ENCODE data around the gene XCR1. TPM values are rescaled to one million over a fixed set of nuclear protein-coding genes. Genes with fewer than 3 reads are reported as not detected.

The XCR1 gene
- total and polyA plus RNA-seq, 2 donors: 4.2 to 5.7 TPM

DNA sequence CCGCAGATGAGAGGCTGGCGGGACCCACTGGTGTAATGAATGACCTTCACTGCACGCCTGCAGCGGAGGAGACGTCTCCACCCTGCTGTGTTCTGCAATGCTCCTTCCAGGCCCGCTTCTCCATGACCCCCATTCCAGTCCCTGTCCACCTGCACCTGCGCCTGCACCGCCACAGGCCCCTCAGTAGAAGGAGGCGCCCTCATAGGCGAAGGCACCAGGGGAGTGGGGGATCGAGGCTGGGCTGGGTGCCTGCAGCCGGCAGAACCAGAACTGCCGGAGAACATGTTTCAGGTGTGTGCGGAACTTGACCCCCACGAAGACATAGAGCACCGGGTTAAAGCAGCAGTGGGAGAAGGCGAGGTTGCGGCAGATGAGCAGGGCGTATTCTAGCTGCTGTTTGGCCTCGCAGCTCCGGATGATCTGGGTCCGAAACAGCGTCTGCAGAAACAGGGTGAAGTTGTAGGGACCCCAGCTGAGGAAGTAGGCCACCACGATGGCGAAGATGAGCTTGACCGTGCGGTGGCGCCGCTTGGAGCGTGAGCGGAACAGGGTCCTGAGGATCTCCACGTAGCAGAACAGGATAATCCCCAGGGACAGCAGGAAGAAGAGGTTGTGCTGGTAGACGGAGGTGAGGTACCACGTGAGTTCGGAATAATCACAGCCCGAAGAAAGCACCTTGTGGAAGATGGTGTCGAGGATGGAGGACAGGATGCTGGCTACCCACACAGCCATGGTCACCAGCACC, 6.3 kb downstream of the XCR1 start:
- Histone ChIP-seq H3K36me3 (ENCODE audit: control insufficient read depth in 2 of 2, insufficient read depth in 2 of 2, low read length in 1 of 2) (no peaks in the 10 kb centered on the region), H3K27me3 (ENCODE audit: control insufficient read depth in 2 of 2, insufficient read depth in 1 of 2, low read length in 1 of 2) (no peaks in the 10 kb centered on the region), H3K4me3 (ENCODE audit: low read length in 2 of 2) (no peak overlapping the region), H3K4me1 (ENCODE audit: control insufficient read depth in 2 of 2, insufficient read depth in 2 of 2, low read length in 2 of 2) (peaks cover 0 to 7% of the 10 kb centered on the region in 2 donors), H3K27ac (ENCODE audit: low read depth in 1 of 2, low read length in 1 of 2) (no peak overlapping the region), H3K9me3 (ENCODE audit: control insufficient read depth in 2 of 2, insufficient read depth in 1 of 2, low read length in 1 of 2) (peaks cover 1 to 2% of the 10 kb centered on the region in 2 donors)
- no peak for DNase-seq (ENCODE audit: low read depth in 6 of 9, low spot score in 9 of 9)
- 98% methylated on average over 37 of the region's 37 CpGs for WGBS

DNA sequence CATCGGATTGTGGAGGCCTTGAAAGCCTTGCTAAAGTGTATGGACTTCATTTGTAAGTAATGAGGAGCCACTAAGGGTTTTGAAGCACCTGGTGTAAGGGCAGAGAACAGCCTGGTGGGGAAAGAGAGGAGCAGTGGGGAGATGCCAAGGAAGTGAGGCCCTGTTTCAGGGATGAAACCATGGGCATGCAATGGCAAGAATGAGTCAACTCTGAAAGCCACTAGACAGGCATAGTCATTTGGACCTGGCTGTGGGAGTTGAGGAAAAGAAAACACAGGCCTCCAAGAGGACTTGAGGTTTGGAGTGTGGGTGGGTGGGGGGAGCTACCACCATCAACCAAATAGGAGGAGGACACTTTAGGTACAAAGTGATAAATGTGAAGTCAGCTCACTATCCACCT, 7.6 kb downstream of the XCR1 start:
- Histone ChIP-seq H3K4me1 (ENCODE audit: control insufficient read depth in 2 of 2, insufficient read depth in 2 of 2, low read length in 2 of 2) (peaks cover 0 to 19% of the 10 kb centered on the region in 2 donors), H3K9me3 (ENCODE audit: control insufficient read depth in 2 of 2, insufficient read depth in 1 of 2, low read length in 1 of 2) (peaks cover 1 to 2% of the 10 kb centered on the region in 2 donors), H3K27ac (ENCODE audit: low read depth in 1 of 2, low read length in 1 of 2) (no peak overlapping the region), H3K36me3 (ENCODE audit: control insufficient read depth in 2 of 2, insufficient read depth in 2 of 2, low read length in 1 of 2) (no peaks in the 10 kb centered on the region), H3K27me3 (ENCODE audit: control insufficient read depth in 2 of 2, insufficient read depth in 1 of 2, low read length in 1 of 2) (no peaks in the 10 kb centered on the region), H3K4me3 (ENCODE audit: low read length in 2 of 2) (no peak overlapping the region)
- WGBS: 95% methylated on average over 1 of the region's 1 CpG
- no peak for DNase-seq (ENCODE audit: low read depth in 6 of 9, low spot score in 9 of 9)

DNA sequence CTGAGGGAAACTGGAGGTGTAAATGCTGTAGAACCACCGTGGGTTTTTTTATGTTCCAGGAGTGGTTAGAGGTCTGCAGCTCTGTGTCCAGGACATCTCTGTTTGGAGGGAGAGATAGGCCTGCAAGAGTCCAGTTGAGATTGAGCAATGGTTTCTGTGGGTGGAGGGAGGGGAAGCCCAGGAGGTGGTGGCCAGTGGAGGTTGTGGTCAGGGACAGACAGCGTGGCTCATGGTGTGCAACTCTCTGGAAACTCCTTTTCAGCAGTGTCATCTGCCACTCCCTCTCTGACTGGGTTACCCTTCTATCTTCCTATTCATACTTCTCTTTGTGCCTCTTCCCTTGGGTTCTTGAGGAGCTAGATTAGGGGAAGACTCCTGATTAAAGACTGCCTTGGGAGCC, 9.6 kb downstream of the XCR1 start:
- H3K27me3 ChIP-seq (ENCODE audit: control insufficient read depth in 2 of 2, insufficient read depth in 1 of 2, low read length in 1 of 2): no peaks in the 10 kb centered on the region
- DNase-seq (ENCODE audit: low read depth in 6 of 9, low spot score in 9 of 9): no peak
- no peak overlapping the region for H3K27ac ChIP-seq (ENCODE audit: low read depth in 1 of 2, low read length in 1 of 2)
- H3K4me1 ChIP-seq (ENCODE audit: control insufficient read depth in 2 of 2, insufficient read depth in 2 of 2, low read length in 2 of 2): peaks cover 0 to 19% of the 10 kb centered on the region in 2 donors
- H3K9me3 ChIP-seq (ENCODE audit: control insufficient read depth in 2 of 2, insufficient read depth in 1 of 2, low read length in 1 of 2): peaks cover 0 to 2% of the 10 kb centered on the region in 2 donors
- H3K4me3 ChIP-seq (ENCODE audit: low read length in 2 of 2): no peak overlapping the region
- H3K36me3 ChIP-seq (ENCODE audit: control insufficient read depth in 2 of 2, insufficient read depth in 2 of 2, low read length in 1 of 2): no peaks in the 10 kb centered on the region
- WGBS: 74% methylated on average over 2 of the region's 2 CpGs

- DNase-seq (ENCODE audit: low read depth in 6 of 9, low spot score in 9 of 9): no peak
- Histone ChIP-seq H3K4me3 (ENCODE audit: low read length in 2 of 2) (no peak overlapping the region), H3K4me1 (ENCODE audit: control insufficient read depth in 2 of 2, insufficient read depth in 2 of 2, low read length in 2 of 2) (peaks cover 0 to 16% of the 10 kb centered on the region in 2 donors), H3K36me3 (ENCODE audit: control insufficient read depth in 2 of 2, insufficient read depth in 2 of 2, low read length in 1 of 2) (no peaks in the 10 kb centered on the region), H3K9me3 (ENCODE audit: control insufficient read depth in 2 of 2, insufficient read depth in 1 of 2, low read length in 1 of 2) (no peaks in the 10 kb centered on the region), H3K27ac (ENCODE audit: low read depth in 1 of 2, low read length in 1 of 2) (no peak overlapping the region), H3K27me3 (ENCODE audit: control insufficient read depth in 2 of 2, insufficient read depth in 1 of 2, low read length in 1 of 2) (no peaks in the 10 kb centered on the region)
- 83% methylated on average over 7 of the region's 7 CpGs for WGBS
These were observed 13.8 kb downstream of the XCR1 start for GRCh38 chr3:46013316-46014094.

DNA sequence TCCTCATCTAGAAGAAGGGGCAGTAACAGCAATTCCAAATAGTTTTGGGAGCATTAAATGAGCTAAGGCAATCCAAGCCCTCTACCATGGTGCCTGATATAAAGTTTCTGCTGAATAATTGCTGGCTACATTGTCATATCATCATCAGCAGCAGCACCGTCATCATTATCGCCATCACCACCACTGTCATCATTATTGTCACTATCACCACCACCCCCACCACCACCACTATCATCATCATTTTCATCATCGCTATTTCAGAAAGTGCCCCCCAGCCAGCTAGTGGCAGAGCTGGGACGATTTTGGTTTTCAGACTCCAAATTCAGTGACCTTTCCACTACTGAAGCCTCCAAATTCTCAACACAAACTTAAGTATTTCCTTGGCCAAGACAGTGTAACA, 15.0 kb downstream of the XCR1 start:
- no peaks in the 10 kb centered on the region for H3K36me3 ChIP-seq (ENCODE audit: control insufficient read depth in 2 of 2, insufficient read depth in 2 of 2, low read length in 1 of 2)
- H3K4me3 ChIP-seq (ENCODE audit: low read length in 2 of 2): no peak overlapping the region
- H3K27me3 ChIP-seq (ENCODE audit: control insufficient read depth in 2 of 2, insufficient read depth in 1 of 2, low read length in 1 of 2): no peaks in the 10 kb centered on the region
- no peaks in the 10 kb centered on the region for H3K9me3 ChIP-seq (ENCODE audit: control insufficient read depth in 2 of 2, insufficient read depth in 1 of 2, low read length in 1 of 2)
- WGBS: 89% methylated on average over 4 of the region's 4 CpGs
- DNase-seq (ENCODE audit: low read depth in 6 of 9, low spot score in 9 of 9): no peak
- no peak overlapping the region for H3K27ac ChIP-seq (ENCODE audit: low read depth in 1 of 2, low read length in 1 of 2)
- peaks cover 0 to 16% of the 10 kb centered on the region in 2 donors for H3K4me1 ChIP-seq (ENCODE audit: control insufficient read depth in 2 of 2, insufficient read depth in 2 of 2, low read length in 2 of 2)

DNA sequence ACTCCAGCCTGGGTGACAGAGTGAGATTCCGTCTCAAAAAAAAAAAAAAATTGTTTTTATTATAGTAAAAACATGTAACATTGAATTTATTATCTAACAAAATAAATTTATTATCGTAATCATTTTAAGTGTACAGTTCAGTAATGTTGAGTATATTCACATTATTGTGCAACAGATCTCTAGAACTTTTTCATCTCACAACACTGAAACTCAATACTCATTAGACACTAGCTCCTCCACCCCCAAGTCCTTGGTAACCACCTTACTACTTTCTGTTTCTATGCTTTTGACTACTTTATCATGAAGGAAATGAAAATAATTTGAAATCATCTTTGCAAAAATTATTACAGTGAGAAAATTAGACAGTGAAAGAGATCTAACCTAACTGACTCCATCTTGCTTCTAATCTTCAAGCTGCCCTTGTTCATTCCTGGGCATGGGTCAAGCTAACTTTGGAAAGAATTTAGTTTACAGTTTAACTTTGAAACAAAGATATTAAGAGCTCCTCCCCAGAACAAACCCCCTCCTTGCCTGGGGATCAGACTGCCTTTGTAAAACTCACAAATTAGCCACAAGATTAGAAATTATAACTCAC, 16.7 kb downstream of the XCR1 start:
- Histone ChIP-seq H3K4me1 (ENCODE audit: control insufficient read depth in 2 of 2, insufficient read depth in 2 of 2, low read length in 2 of 2) (peaks cover 0 to 9% of the 10 kb centered on the region in 2 donors), H3K27ac (ENCODE audit: low read depth in 1 of 2, low read length in 1 of 2) (no peak overlapping the region), H3K9me3 (ENCODE audit: control insufficient read depth in 2 of 2, insufficient read depth in 1 of 2, low read length in 1 of 2) (no peaks in the 10 kb centered on the region), H3K36me3 (ENCODE audit: control insufficient read depth in 2 of 2, insufficient read depth in 2 of 2, low read length in 1 of 2) (no peaks in the 10 kb centered on the region), H3K27me3 (ENCODE audit: control insufficient read depth in 2 of 2, insufficient read depth in 1 of 2, low read length in 1 of 2) (no peaks in the 10 kb centered on the region), H3K4me3 (ENCODE audit: low read length in 2 of 2) (no peak overlapping the region)
- no peak for DNase-seq (ENCODE audit: low read depth in 6 of 9, low spot score in 9 of 9)
- 95% methylated on average over 2 of the region's 2 CpGs for WGBS

DNA sequence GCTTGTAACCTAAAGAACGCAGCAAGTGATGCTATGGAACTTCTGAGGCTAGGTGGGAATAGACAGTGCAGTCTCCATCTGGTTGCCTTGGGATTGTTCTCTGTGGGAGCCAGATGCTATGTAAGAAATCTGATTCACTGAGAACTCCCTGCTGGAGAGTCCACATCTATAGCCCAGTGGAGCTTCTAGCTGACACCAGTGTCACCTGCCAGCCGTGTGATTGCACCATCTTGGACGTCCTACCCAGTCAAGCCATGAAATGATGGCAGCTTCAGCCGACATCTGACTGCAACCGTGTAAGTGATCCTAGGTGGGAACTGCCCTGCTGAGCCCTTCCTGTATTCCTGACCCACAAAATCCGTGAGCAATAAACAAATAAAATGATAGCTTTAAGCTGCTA, 19.2 kb downstream of the XCR1 start:
- 73% methylated on average over 6 of the region's 6 CpGs for WGBS
- Histone ChIP-seq H3K9me3 (ENCODE audit: control insufficient read depth in 2 of 2, insufficient read depth in 1 of 2, low read length in 1 of 2) (no peaks in the 10 kb centered on the region), H3K4me3 (ENCODE audit: low read length in 2 of 2) (no peak overlapping the region), H3K27ac (ENCODE audit: low read depth in 1 of 2, low read length in 1 of 2) (no peak overlapping the region), H3K4me1 (ENCODE audit: control insufficient read depth in 2 of 2, insufficient read depth in 2 of 2, low read length in 2 of 2) (no peaks in the 10 kb centered on the region), H3K27me3 (ENCODE audit: control insufficient read depth in 2 of 2, insufficient read depth in 1 of 2, low read length in 1 of 2) (no peaks in the 10 kb centered on the region), H3K36me3 (ENCODE audit: control insufficient read depth in 2 of 2, insufficient read depth in 2 of 2, low read length in 1 of 2) (no peaks in the 10 kb centered on the region)
- no peak for DNase-seq (ENCODE audit: low read depth in 6 of 9, low spot score in 9 of 9)

GRCh38 chr3:46007280-46007679, 20.0 kb downstream of the XCR1 start:
- Histone ChIP-seq H3K27me3 (ENCODE audit: control insufficient read depth in 2 of 2, insufficient read depth in 1 of 2, low read length in 1 of 2) (no peaks in the 10 kb centered on the region), H3K4me1 (ENCODE audit: control insufficient read depth in 2 of 2, insufficient read depth in 2 of 2, low read length in 2 of 2) (no peaks in the 10 kb centered on the region), H3K36me3 (ENCODE audit: control insufficient read depth in 2 of 2, insufficient read depth in 2 of 2, low read length in 1 of 2) (no peaks in the 10 kb centered on the region), H3K27ac (ENCODE audit: low read depth in 1 of 2, low read length in 1 of 2) (no peak overlapping the region), H3K9me3 (ENCODE audit: control insufficient read depth in 2 of 2, insufficient read depth in 1 of 2, low read length in 1 of 2) (no peaks in the 10 kb centered on the region), H3K4me3 (ENCODE audit: low read length in 2 of 2) (no peak overlapping the region)
- DNase-seq (ENCODE audit: low read depth in 6 of 9, low spot score in 9 of 9): no peak
